GM12874 (cell line): Measurements from ENCODE around the gene RND3.

Experiments
- CTCF ChIP-seq: IDR thresholded peaks from 2 replicates; pipeline ENCODE4 v1.5.1; 2011; ENCODE audit warnings: low read depth, mild to moderate bottlenecking, control low read depth, low read length, moderate library complexity; ENCODE audit not compliant: insufficient read depth

RND3 gene

GRCh38 chr2:150424406-150424805 lies 63.1 kb downstream of the RND3 start:
- TF ChIP-seq CTCF, result no peak

- no peak for TF ChIP-seq CTCF
These were observed 66.3 kb downstream of the RND3 start for GRCh38 chr2:150421126-150421651.

- no peak for TF ChIP-seq CTCF
These were observed 68.6 kb downstream of the RND3 start for GRCh38 chr2:150418916-150419315.
